Astrocyte (in vitro differentiated cells and primary cell): ENCODE data around the gene WNT3A.

Experiments
- EZH2 ChIP-seq: IDR thresholded peaks from 2 replicates; pipeline ENCODE4 v1.6.1; 2012; ENCODE audit warnings: mild to moderate bottlenecking, low read length, inconsistent platforms; ENCODE audit not compliant: insufficient read depth
- TF ChIP-seq, protein P1 (sequence below): IDR thresholded peaks from 2 replicates; pipeline ENCODE4 v1.5.1; 2011; ENCODE audit warnings: low read depth, mild to moderate bottlenecking, inconsistent platforms, low read length, moderate library complexity; ENCODE audit not compliant: insufficient read depth

DNA sequence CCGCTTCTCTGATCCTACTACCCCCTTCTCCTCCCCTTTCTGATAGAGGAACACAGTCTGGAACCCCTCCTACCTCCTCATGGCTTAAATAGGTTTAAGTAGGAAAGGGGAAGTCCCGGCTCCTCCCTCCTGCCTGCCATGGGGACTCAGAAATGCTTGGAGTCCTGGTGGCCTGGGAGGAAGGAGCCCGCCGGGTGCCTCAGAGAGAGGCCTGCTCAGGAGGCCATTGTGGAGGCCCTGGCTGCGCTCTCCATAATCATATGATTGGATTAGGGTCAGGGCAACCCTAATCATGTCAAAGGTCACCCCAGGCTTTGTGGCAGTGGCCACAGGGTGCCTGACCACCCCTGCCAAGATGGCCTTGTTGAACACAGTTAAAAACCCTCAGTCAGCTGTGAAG, 29.0 kb downstream of the WNT3A start:
- TF ChIP-seq, protein P1, sequence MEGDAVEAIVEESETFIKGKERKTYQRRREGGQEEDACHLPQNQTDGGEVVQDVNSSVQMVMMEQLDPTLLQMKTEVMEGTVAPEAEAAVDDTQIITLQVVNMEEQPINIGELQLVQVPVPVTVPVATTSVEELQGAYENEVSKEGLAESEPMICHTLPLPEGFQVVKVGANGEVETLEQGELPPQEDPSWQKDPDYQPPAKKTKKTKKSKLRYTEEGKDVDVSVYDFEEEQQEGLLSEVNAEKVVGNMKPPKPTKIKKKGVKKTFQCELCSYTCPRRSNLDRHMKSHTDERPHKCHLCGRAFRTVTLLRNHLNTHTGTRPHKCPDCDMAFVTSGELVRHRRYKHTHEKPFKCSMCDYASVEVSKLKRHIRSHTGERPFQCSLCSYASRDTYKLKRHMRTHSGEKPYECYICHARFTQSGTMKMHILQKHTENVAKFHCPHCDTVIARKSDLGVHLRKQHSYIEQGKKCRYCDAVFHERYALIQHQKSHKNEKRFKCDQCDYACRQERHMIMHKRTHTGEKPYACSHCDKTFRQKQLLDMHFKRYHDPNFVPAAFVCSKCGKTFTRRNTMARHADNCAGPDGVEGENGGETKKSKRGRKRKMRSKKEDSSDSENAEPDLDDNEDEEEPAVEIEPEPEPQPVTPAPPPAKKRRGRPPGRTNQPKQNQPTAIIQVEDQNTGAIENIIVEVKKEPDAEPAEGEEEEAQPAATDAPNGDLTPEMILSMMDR, result no peak
- no peak for TF ChIP-seq EZH2
